Stimulated activated CD8-positive, alpha-beta memory T cell treated with anti-CD3 and anti-CD28 coated beads, Interleukin-12 subunit alpha, Interleukin-12 subunit beta, amount 100 ng/mL, for 1 hour (primary cell): ENCODE results near the gene LRRC57.

ENCODE experiments used
- DNase-seq: peaks from one replicate; pipeline ENCODE4 v3.0.0-alpha.2; 2020; ENCODE audit warnings: low read depth

LRRC57 gene

DNA sequence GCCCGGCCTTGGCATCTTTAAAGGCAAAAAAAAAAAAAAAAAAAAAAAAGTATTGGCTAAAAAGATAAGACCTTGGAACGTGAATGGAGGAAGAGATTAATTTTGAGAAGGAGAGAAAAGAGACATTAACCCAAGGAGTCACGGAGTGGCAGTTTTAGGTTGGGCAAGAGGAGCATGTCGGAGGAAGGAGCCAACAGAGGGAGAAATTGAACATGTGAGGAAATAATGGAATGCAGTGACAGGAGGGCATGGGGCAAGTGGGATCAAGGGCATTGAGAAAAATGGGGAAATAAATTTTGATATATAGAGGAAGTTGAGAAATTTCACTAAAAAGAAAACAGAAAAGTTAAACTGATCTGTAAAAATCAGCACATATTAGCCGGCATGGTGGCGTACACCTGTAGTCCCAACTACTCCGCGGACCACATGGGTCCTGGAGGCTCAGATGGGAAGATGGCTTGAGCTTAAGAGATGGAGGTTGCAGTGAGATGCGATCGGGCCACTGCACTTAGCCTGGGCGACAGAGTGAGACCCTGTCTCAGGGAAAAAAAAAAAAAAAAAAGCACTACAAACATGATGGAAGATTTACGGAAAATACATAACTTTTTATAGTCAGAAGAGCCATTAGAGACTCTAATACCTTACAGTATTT lies 1.3 kb upstream of the LRRC57 start:
- no peak for DNase-seq

DNA sequence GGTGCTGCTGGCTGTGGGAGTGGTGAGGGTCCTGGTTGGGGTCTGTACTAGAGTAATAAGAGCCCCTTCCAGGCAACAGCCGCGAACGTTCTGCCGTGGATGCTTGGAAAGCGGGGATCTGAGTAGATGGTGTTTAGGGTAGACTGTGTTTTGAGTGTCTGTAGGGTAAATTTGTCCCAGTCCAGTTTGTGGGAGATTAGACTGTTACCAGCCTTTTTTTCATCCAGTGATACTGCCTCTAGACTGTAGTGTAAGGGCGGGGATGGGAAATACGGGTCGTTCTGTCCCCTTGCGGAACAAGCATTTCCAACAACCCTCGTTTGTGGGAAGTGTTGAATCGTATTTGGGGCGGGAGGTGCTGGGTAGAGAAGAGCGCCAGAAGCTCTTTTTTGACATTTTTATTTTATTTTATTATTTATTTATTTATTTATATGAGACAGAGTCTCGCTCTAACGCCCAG lies 469 bp upstream of the LRRC57 start:
- DNase-seq = no peak

DNA sequence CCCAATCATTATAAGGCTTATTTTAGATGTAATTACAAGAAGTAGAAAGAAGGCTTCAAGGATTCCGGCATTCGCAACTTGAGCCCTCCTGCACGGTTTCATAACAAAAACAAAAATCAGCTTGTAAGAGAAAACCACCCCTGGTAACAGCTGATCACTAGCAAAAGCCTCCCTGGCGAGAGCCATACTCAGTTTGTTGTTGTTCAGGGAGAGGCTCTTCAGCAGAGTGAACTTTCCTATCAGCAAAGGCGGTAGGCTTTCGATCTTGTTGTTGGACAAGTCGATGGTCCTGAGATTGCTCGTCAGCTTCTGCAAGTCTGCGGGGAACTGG lies 710 bp downstream of the LRRC57 start:
- DNase-seq = no peak

DNA sequence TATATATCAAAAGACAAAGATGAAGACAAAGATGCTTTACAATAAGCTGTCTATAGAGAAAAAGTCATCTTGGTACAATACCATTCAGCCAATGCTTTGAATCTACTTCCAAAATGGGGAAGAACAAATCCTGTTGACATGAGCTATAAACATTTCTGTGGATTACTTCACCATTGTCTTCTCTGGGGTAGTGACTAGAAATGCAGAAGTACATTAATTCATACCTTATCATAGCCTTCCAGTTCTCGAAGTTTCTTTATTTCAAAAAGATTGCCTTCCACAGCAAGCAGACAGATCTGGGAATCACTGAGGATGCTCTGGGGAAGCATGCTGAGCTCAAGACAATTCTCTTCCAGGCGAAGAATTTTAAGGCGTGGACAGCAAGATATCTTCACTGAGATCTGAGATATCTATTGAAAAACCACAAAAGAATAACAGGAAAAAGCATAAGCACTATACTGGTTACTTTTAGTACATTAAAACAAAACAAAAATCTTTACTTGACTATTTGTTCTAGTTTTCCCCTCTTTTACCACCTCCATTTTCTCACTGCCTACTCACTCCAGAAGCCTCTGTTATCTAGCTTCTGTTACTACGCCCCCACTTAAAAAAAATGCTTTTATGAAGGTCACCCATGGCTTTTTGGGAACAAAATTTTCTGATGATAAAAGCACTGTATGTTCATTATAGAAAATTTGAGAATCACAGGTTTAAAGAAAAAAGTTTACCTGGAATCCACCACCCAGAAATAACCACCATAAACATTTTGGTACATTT lies 3.6 kb downstream of the LRRC57 start:
- no peak for DNase-seq

DNA sequence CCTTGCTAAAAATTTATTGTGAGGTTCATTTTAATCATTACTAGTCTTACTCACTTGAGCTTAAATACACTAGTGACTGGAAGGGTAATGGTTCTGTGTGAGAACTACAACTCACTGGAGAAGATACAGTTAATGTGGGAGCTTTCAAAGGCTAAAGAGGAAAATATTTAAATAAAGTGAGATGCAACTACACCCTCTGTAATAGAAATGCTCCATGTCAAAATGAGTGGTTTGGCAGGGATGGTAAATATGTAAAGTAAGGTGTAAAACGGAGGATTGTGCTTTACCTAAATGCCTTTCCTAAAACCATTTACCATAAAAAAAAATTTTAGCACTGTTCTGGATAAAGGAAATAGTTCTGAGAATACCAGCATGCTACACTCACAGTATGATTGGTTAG lies 15.3 kb downstream of the LRRC57 start:
- DNase-seq = no peak

DNA sequence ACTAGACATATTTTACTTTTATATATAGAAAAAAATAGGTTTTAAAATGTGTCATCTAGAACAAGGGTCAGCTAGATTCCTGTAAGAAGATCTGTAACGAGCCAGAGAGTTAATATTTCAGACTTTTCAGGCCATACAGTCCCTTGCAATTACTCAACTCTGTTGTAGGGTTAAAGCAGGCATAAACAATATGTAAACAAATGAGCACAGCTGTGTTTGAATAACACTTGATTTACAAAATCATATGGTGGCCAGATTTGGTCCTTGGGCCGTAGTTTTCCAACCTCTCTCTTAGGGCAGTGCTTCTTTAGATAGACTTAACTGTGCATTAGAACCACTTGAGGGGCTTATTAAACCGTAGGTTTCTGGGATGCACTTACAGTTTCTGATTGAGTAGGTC lies 19.6 kb downstream of the LRRC57 start:
- DNase-seq = no peak

DNA sequence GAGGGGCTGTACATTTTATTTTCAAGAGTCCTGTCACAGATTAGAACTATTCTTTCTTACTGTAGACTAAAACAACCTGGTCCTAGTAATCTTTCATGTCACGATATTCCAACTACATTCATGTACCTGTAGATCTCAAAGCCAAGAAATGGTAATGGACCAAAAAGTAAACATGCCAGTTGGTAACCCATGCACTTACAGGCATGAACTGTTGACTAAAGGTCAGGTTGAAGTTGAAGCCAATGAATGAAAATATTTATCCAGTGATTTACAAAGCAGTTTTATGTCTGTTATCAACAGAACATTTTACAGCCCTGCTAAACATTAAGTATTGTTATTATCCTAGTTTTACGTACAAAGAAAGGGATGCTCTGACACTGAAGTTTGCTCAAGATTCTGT lies 25.3 kb downstream of the LRRC57 start:
- no peak for DNase-seq

DNA sequence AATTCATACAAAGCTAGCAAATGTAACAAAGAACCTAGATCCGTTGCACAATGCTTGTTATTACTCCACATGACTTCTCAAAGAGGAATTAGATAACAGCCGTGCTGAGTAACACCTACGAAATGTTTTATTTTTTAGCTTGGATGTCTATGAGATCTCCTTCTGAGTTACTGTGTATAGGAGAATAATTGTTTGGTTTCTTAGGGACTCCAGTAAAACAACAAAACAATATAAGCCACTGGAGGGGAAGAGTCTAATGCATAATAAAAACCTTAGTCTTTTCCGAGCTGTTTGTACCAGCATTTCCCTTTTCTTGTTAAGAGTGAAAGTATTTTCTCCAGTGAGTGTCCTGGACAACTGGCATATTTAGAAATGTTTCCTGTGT lies 37.6 kb downstream of the LRRC57 start:
- DNase-seq = no peak

DNA sequence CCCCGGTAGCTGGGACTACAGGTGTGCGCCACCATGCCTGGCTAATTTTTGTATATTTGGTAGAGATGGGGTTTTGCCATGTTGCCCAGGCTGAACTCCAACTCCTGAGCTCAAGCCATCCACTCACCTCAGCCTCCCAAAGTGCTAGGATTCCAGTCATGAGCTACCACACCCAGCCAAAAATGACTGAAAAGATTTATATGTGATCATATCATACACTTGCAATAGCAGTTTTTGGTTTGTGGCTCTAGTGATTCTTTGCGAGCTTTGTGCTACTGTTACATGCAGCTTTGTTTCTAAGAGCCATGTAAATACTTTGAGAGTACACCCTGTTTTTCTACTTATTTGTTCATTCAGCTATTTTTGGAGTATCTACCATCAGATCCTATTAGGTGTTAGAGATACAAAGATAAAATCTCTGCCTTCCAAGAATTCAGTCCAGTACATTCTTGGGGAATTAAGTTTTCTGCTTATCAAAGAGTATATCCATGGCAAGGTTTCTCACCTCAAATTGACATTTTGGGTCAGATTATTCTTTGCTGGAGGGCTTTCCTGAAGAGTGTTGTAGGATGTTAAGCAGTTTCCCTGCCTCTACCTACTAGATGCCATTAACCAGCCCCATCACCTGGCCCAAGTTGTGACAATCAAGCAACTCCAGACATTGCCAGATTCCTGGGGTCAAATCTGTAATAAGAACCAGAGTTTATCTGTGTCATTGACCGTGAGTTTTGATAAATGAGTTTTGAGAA lies 38.2 kb downstream of the LRRC57 start:
- DNase-seq = no peak

DNA sequence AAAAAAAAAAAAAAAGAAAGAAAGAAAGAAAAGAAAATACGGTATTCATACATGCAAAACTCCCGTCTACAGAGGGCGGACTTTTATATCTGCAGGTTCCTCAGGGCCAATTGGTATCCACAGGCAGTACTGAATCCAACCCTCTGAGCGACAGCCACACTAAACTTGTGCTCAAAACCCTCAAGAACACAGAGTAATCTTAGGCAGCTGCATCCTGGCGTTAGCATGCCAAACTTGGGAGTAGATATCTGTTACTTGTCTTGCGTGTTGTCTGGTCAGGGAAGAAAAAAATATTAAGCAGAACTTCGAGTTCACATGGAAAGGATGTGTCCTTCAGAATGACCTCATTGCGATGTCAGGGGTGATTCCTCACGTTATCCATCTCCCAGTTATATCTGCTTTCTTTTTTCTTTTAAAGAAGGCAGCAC lies 40.3 kb downstream of the LRRC57 start:
- no peak for DNase-seq

DNA sequence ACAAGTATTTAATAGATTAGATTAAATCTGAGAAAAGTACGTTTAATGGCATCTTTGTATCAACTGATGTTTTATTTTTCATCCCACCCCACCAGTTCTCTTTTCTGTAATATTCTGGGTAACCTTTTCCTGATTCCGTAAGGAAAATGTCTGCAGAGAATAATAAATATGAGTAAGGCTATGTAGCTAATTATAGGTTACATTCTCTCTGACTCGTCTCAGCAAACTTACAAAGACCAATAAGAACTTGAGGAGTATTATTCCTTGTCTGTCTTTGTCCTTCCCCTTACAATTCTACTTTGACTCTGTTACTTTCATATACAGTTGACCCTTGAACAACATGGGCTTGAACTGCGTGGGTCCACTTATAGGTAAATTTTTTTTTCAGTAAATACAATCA lies 41.1 kb downstream of the LRRC57 start:
- DNase-seq = no peak

DNA sequence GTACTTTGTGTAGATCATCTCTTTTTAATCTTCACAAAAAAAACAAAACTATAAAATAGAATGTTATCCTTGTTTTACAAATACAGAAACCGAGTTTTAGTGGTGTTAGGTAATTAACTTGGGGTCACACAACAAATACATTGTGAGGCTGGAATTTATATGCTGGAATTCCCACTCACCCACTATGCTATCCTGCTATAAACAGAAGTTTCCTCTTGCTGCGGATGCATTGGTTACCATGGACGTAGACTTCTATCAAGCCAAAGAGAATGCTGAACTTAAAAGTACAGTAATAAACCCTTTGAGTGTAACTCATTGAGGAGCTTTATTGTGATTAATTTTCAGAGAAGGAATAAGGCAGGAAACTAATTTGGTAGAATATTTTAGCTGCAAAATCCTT lies 44.0 kb downstream of the LRRC57 start:
- DNase-seq = no peak

DNA sequence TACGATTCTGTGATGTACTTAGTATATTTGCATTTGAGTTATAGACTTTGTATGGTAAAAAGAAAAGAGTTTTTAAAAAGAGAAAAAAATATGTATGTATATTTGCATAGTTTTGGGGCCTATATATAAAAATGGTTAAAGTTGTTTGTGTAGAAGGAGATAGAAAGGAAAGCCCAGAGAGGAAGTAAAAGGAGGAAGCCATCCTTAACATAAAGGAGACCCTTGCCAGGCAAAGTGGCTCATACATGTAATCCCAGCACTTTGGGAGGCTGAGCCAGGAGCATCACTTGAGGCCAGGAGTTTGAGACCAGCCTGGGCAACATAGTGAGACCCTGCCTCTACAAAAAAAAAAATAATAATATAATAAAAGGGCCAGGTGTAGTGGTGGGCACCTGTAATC lies 44.8 kb downstream of the LRRC57 start:
- DNase-seq = no peak

DNA sequence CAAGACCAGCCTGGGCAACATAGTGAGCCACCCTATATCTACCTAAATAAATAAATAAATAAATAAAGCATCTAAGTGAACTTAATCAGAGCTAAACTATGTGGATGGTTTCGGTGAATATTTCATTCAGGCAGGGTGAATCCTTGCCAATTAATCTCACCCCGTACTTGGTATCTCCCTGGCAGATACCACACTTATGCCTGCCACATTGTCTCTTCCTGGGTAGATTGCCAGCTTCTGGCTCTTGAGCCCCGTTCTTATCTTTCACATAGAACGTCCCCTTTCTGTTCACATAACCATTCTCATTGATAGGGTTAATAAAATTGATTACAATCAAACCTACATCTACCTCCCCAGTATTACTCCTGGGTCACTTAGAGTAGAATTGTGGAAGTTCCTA lies 46.1 kb downstream of the LRRC57 start:
- no peak for DNase-seq

DNA sequence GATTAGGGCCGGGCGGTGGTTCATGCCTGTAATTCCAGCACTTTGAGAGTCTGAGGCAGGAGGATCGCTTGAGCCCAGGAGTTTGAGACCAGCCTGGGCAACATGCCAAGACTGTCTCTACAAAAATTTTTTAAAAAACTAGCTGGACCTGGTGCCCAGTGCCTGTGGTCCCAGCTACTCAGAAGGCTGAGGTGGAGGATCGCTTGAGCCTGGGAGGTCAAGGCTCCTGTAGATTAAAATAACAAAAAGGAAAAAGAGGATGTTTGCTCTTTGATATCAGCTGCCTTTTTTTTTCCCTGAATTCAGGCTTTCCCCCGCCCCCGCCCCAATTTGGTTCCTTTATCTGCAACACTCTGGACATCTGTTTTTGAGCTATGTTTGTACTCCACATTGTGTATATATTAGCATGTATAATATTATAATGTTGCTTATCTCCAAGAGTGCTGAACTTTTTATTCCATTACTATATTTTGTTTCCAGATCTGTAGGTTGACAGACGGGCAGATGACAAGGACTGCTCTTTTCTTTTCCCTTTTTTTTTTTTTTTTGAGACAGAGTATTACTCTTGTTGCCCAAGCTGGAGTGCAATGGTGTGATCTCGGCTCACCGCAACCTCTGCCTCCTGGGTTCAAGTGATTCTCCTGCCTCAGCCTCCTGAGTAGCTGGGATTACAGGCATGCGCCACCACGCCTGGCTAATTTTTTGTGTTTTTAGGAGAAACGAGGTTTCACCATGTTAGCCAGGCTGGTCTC lies 48.6 kb downstream of the LRRC57 start:
- no peak for DNase-seq

DNA sequence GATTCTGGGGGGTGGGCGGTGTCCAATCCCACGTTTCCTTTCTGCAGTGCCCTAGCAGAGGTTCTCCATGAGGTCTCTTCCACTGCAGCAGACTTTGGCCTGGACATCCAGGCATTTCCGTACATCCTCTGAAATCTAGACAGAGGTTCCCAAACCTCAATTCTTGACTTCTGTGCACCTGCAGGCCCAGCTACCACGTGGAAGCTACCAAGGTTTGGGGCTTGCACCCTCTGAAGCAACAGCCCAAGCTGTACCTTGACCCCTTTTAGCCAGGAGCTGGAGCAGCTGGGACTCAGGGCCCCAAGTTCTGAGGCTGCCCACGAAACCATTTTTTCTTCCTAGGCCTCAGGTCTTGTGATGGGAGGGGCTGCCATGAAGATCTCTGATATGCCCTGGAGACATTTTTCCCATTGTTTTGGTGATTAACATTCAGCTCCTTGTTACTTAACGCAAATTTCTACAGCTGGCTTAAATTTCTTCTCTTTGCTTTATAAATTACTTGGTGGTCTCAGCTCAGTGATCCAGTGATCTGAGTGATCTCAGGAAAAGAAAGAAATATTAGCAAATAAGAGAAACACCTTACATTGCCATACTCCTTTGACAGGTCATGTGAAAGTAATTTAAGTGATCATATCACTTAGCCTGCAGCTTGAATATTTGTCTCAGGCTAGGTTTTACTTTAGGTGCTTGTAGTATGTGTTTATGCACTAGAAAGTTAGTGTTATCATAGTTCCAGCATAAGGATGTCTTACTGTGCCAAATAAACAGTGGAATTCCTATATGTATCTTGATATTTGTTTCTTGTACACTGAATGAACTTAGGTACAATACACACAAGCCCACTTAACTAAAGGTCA lies 50.2 kb downstream of the LRRC57 start:
- no peak for DNase-seq

DNA sequence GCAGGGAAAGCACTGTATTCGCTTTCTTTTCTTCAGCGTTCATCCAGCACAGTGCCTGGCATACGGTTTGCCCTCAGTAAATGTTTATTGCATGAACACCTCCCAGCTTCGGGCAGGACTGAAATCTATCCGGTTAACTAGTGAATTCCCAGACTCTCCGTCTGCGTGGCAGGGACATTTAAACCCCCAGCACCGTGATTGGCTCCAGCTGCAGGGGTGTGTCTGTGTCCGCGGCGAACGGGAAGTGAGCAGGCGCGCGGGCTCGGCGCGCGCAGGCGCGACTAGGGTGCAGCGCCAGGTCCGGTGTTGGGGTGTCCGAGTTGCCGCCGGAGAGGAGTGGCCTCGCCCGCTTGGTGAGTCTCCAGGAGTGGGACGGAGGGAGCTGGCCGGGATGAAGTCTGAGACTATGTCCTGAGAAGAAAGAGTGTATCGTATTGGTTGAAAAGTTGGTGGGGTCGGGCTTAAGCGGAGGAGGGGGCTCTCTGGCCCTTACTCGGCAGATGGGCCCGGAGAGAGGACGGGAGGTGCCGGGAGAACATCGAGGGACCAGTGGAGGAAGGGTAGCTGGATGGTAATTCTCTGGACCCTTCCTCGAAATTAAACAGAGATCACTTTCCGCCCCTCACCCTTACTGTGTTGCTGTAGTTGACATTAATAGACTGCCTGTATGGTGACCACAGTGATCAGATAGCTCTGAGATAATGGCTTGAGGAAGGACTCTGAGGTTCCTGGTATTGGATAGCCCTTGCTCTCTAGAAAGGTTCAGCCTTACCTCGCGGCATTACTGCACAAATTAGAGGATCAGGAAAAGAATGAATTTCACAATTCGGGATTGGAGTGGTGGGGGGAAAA lies 53.0 kb downstream of the LRRC57 start, which contains the start of gene SNAP23:
TSS of gene SNAP23 (plus strand) at position 274 of the 852 bp plus-strand sequence. CDS start 16,213 bp downstream, outside the sequence.
- peak; percentile 66 for DNase-seq

DNA sequence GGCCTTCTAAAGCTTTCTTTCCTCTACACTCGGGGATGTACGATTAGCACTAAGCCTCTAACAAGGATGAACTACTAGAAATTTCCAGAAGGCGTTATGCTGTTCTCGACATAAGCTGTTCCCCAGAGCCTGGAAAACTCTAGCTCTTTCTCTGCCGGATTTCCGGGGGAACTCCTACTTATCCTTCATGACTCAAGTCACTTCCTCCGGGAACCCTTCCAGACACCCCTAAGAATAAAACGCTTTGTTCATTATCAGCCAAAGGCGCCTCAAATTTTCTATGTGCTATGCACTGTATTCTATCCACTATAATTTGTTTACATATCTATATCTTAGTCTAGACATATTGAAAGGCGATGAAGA lies 53.6 kb downstream of the LRRC57 start:
- peak; percentile 22 for DNase-seq

DNA sequence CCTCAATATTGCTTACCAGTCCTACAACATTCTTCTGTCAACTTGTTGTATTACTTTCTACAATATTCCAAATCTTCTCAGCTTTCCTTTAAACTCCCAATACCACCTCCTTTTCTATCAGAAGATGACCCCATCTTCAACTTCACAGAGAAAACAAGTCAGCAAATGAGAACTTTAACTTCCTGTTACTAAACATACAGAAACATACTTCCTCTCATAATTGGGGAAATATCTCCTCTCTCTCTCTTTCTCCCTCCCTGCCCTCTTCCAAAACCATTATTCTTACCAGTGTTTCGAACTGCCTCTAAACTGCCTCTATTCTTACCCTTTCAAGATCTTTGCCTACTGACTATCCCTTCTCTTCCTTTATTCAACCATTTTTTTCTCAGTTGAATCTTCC lies 54.9 kb downstream of the LRRC57 start:
- no peak for DNase-seq

DNA sequence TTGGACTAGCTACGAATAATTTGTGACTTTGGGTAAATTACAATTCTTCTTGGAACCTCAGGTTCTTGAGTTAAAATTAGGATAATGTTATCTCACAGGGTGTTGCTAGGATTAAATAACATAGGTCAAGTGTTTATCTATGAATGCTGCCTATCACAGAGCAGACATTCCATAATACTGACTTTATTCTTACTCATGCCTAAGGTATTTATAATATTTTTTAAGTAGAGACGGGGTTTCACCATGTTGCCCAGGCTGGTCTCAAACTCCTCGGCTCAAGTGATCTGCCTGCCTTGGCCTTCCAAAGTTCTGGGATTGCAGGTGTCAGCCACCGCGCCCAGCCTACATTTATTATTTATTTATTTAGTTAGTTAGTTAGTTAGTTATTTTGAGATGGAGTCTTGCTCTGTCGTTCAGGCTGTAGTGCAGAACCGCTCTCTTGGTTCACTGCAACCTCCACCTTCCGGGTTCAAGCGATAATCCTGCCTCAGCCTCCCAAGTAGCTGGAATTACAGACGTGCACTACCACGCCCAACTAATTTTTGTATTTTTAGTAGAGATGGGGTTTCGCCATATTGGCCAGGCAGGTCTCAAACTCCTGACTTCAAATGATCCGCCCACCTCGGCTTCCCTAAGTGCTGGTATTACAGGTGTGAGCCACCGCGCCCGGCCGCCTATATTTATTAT lies 56.9 kb downstream of the LRRC57 start:
- DNase-seq = no peak
